Measurements from ENCODE around the gene WDR54.

WDR54 gene

GRCh38 chr2:74438248-74438647 lies 16.7 kb downstream of the WDR54 start:
- no peak for TF ChIP-seq CTCF (IDR thresholded peaks at IDR 0.05; ENCODE audit: poor library complexity, severe bottlenecking)
- no peak for ATAC-seq (ENCODE audit: low read depth)
- peaks cover 8% of the 10 kb centered on the region for H3K4me1 ChIP-seq (ENCODE audit: insufficient read depth, poor library complexity, severe bottlenecking)

GRCh38 chr2:74439373-74439772 lies 17.8 kb downstream of the WDR54 start:
- no peaks in the 10 kb centered on the region for H3K9me3 ChIP-seq (ENCODE audit: severe bottlenecking)
- H3K27ac ChIP-seq (ENCODE audit: poor library complexity, severe bottlenecking) = peak overlapping the region; percentile 84
- no peak for DNase-seq (ENCODE audit: low spot score)
- peaks cover 14% of the 10 kb centered on the region for H3K4me1 ChIP-seq (ENCODE audit: insufficient read depth, poor library complexity, severe bottlenecking)
- no peak for TF ChIP-seq CTCF (IDR thresholded peaks at IDR 0.05; ENCODE audit: poor library complexity, severe bottlenecking)
- no peak for ATAC-seq (ENCODE audit: low read depth)
- no peaks in the 10 kb centered on the region for H3K27me3 ChIP-seq (ENCODE audit: insufficient read depth, poor library complexity, severe bottlenecking)
- peak overlapping the region; percentile 42 for H3K4me3 ChIP-seq (ENCODE audit: severe bottlenecking)
- H3K36me3 ChIP-seq (ENCODE audit: low read depth) = peaks cover 32% of the 10 kb centered on the region

More at GRCh38 chr2:74438248-74438647, 16.7 kb downstream of the WDR54 start:
- peaks cover 32% of the 10 kb centered on the region for H3K36me3 ChIP-seq (ENCODE audit: low read depth)
- no peak overlapping the region for H3K27ac ChIP-seq (ENCODE audit: poor library complexity, severe bottlenecking)
- no peak overlapping the region for H3K4me3 ChIP-seq (ENCODE audit: severe bottlenecking)
- DNase-seq (ENCODE audit: low spot score) = no peak
- no peaks in the 10 kb centered on the region for H3K9me3 ChIP-seq (ENCODE audit: severe bottlenecking)
- H3K27me3 ChIP-seq (ENCODE audit: insufficient read depth, poor library complexity, severe bottlenecking) = no peaks in the 10 kb centered on the region

GRCh38 chr2:74439803-74440377 lies 18.4 kb downstream of the WDR54 start:
- H3K27me3 ChIP-seq (ENCODE audit: insufficient read depth, poor library complexity, severe bottlenecking) = no peaks in the 10 kb centered on the region
- H3K9me3 ChIP-seq (ENCODE audit: severe bottlenecking) = no peaks in the 10 kb centered on the region
- peak; percentile 9; the same call in 1 of the 3 replicates for ATAC-seq (ENCODE audit: low read depth)
- peak overlapping the region; percentile 42 for H3K4me3 ChIP-seq (ENCODE audit: severe bottlenecking)
- peaks cover 27% of the 10 kb centered on the region for H3K36me3 ChIP-seq (ENCODE audit: low read depth)
- DNase-seq (ENCODE audit: low spot score) = no peak
- peaks cover 14% of the 10 kb centered on the region for H3K4me1 ChIP-seq (ENCODE audit: insufficient read depth, poor library complexity, severe bottlenecking)
- no peak for TF ChIP-seq CTCF (IDR thresholded peaks at IDR 0.05; ENCODE audit: poor library complexity, severe bottlenecking)
- H3K27ac ChIP-seq (ENCODE audit: poor library complexity, severe bottlenecking) = peak overlapping the region; percentile 84

GRCh38 chr2:74440378-74441169 lies 19.0 kb downstream of the WDR54 start:
- ATAC-seq (ENCODE audit: low read depth) = peak; percentile 80
- DNase-seq (ENCODE audit: low spot score) = no peak
- TF ChIP-seq CTCF (IDR thresholded peaks at IDR 0.05; ENCODE audit: poor library complexity, severe bottlenecking) = peak; percentile 16
- Histone ChIP-seq H3K27ac (ENCODE audit: poor library complexity, severe bottlenecking) (peak overlapping the region; percentile 84), H3K4me3 (ENCODE audit: severe bottlenecking) (peak overlapping the region; percentile 42), H3K9me3 (ENCODE audit: severe bottlenecking) (no peaks in the 10 kb centered on the region), H3K36me3 (ENCODE audit: low read depth) (peaks cover 20% of the 10 kb centered on the region), H3K4me1 (ENCODE audit: insufficient read depth, poor library complexity, severe bottlenecking) (peaks cover 14% of the 10 kb centered on the region), H3K27me3 (ENCODE audit: insufficient read depth, poor library complexity, severe bottlenecking) (no peaks in the 10 kb centered on the region)

Measured in RWPE2 (cell line).